ENCODE data around the gene SF3A2.

Gene SF3A2

GRCh38 chr19:2249880-2250765 is 13.5 kb downstream of the SF3A2 start:
- DNase-seq = no peak
- ATAC-seq = peak; percentile 21
- H3K4me1 Mint-ChIP-seq = peaks cover 34% of the 10 kb centered on the region
- peaks cover 28% of the 10 kb centered on the region for H3K27me3 Mint-ChIP-seq
- H3K4me3 Mint-ChIP-seq = peak overlapping the region in 1 of 2 donors; percentile 72
- H3K27ac Mint-ChIP-seq = peak overlapping the region in 1 of 2 donors; percentile 27
- no peaks in the 10 kb centered on the region for H3K9me3 Mint-ChIP-seq

GRCh38 chr19:2250766-2251105 is 14.1 kb downstream of the SF3A2 start:
- H3K27me3 Mint-ChIP-seq = peaks cover 28% of the 10 kb centered on the region
- peak; percentile 0 for ATAC-seq
- H3K4me1 Mint-ChIP-seq = peaks cover 40% of the 10 kb centered on the region
- no peak for DNase-seq
- H3K4me3 Mint-ChIP-seq = peak overlapping the region in 1 of 2 donors; percentile 72
- no peaks in the 10 kb centered on the region for H3K9me3 Mint-ChIP-seq
- no peak overlapping the region for H3K27ac Mint-ChIP-seq

- Mint-ChIP-seq H3K4me3 (peak overlapping the region; percentile 70 to 81), H3K4me1 (peaks cover 45% of the 10 kb centered on the region), H3K27me3 (peaks cover 28% of the 10 kb centered on the region), H3K27ac (peak overlapping the region in 1 of 2 donors; percentile 93), H3K9me3 (no peaks in the 10 kb centered on the region)
- DNase-seq (peak; percentile 47 to 59), ATAC-seq (peak; percentile 20)
Measured at GRCh38 chr19:2251106-2252054, 14.8 kb downstream of the SF3A2 start.

- Mint-ChIP-seq H3K27me3 (peaks cover 28% of the 10 kb centered on the region), H3K9me3 (no peaks in the 10 kb centered on the region), H3K4me3 (peak overlapping the region; percentile 70 to 81), H3K4me1 (peaks cover 53% of the 10 kb centered on the region), H3K27ac (peak overlapping the region in 1 of 2 donors; percentile 93)
- DNase-seq = peak in 1 of 2 donors; percentile 47
- no peak for ATAC-seq
Measured at GRCh38 chr19:2252055-2252796, 15.6 kb downstream of the SF3A2 start.

- Mint-ChIP-seq H3K4me1 (peaks cover 57% of the 10 kb centered on the region), H3K9me3 (no peaks in the 10 kb centered on the region), H3K4me3 (peak overlapping the region; percentile 70 to 81), H3K27ac (peak overlapping the region in 1 of 2 donors; percentile 85), H3K27me3 (peaks cover 28% of the 10 kb centered on the region)
- ATAC-seq = peak; percentile 0
- DNase-seq = no peak
Measured at GRCh38 chr19:2252797-2253105, 16.1 kb downstream of the SF3A2 start.

GRCh38 chr19:2253106-2254063 is 16.8 kb downstream of the SF3A2 start:
- ATAC-seq (peak; percentile 43), DNase-seq (peak; percentile 57 to 58)
- H3K27me3 Mint-ChIP-seq = peaks cover 28% of the 10 kb centered on the region
- peak overlapping the region in 1 of 2 donors; percentile 77 for H3K27ac Mint-ChIP-seq
- peaks cover 63% of the 10 kb centered on the region for H3K4me1 Mint-ChIP-seq
- H3K9me3 Mint-ChIP-seq = no peaks in the 10 kb centered on the region
- H3K4me3 Mint-ChIP-seq = peak overlapping the region; percentile 70 to 81

GRCh38 chr19:2254064-2254872 is 17.6 kb downstream of the SF3A2 start:
- ATAC-seq (no peak), DNase-seq (no peak)
- Mint-ChIP-seq H3K27ac (peak overlapping the region in 1 of 2 donors; percentile 77), H3K27me3 (peaks cover 28% of the 10 kb centered on the region), H3K4me3 (peak overlapping the region; percentile 39 to 68), H3K4me1 (peaks cover 71% of the 10 kb centered on the region), H3K9me3 (no peaks in the 10 kb centered on the region)

- H3K27me3 Mint-ChIP-seq = peaks cover 23% of the 10 kb centered on the region
- DNase-seq = no peak
Measured at GRCh38 chr19:2255112-2255845, 18.7 kb downstream of the SF3A2 start.

GRCh38 chr19:2255982-2256685 is 19.5 kb downstream of the SF3A2 start, which contains the start of gene JSRP1:
Gene JSRP1, minus strand, starts transcription at chr19:2256417. Its CDS starts 1,103 bp downstream, at chr19:2255314.
- ATAC-seq = no peak
- no peak for DNase-seq
- Mint-ChIP-seq H3K27me3 (peaks cover 17% of the 10 kb centered on the region), H3K4me3 (peak within 1 kb of the TSS; percentile 32 to 70), H3K27ac (peak within 1 kb of the TSS; percentile 8 to 99), H3K9me3 (no peaks in the 10 kb centered on the region), H3K4me1 (peaks cover 64% of the 10 kb centered on the region)

More at GRCh38 chr19:2255112-2255845, 18.7 kb downstream of the SF3A2 start:
- Mint-ChIP-seq H3K9me3 (no peaks in the 10 kb centered on the region), H3K4me3 (no peak overlapping the region), H3K4me1 (peaks cover 68% of the 10 kb centered on the region), H3K27ac (peak overlapping the region in 1 of 2 donors; percentile 8)
- ATAC-seq = no peak

GRCh38 chr19:2259336-2259735 is 22.7 kb downstream of the SF3A2 start:
- Mint-ChIP-seq H3K9me3 (no peaks in the 10 kb centered on the region), H3K4me1 (peaks cover 43% of the 10 kb centered on the region), H3K4me3 (peak overlapping the region in 1 of 2 donors; percentile 35), H3K27me3 (no peaks in the 10 kb centered on the region), H3K27ac (peak overlapping the region in 1 of 2 donors; percentile 57)
- DNase-seq (no peak), ATAC-seq (no peak)

- H3K4me1 Mint-ChIP-seq = peaks cover 39% of the 10 kb centered on the region
- H3K27ac Mint-ChIP-seq = no peak overlapping the region
- H3K27me3 Mint-ChIP-seq = no peaks in the 10 kb centered on the region
- no peaks in the 10 kb centered on the region for H3K9me3 Mint-ChIP-seq
- no peak overlapping the region for H3K4me3 Mint-ChIP-seq
- DNase-seq (no peak), ATAC-seq (no peak)
Measured at GRCh38 chr19:2260341-2260805, 23.7 kb downstream of the SF3A2 start.

GRCh38 chr19:2261438-2262172 is 25.0 kb downstream of the SF3A2 start:
- Mint-ChIP-seq H3K9me3 (no peaks in the 10 kb centered on the region), H3K4me3 (no peak overlapping the region), H3K4me1 (peaks cover 35% of the 10 kb centered on the region), H3K27ac (no peak overlapping the region), H3K27me3 (no peaks in the 10 kb centered on the region)
- DNase-seq (peak; percentile 50 to 63), ATAC-seq (peak; percentile 61)
